ENCODE measurements around the gene KRTAP9-8. TPM values are rescaled to one million over a fixed set of nuclear protein-coding genes. Genes with fewer than 3 reads are reported as not detected.
"Not testable (repeated sequence)": the region's sequence is repeated elsewhere in the genome, so short reads cannot be mapped to it uniquely, and the experiment has no call there.

The KRTAP9-8 gene
- total RNA-seq, 1 donor from 2014 or later = not detected

DNA sequence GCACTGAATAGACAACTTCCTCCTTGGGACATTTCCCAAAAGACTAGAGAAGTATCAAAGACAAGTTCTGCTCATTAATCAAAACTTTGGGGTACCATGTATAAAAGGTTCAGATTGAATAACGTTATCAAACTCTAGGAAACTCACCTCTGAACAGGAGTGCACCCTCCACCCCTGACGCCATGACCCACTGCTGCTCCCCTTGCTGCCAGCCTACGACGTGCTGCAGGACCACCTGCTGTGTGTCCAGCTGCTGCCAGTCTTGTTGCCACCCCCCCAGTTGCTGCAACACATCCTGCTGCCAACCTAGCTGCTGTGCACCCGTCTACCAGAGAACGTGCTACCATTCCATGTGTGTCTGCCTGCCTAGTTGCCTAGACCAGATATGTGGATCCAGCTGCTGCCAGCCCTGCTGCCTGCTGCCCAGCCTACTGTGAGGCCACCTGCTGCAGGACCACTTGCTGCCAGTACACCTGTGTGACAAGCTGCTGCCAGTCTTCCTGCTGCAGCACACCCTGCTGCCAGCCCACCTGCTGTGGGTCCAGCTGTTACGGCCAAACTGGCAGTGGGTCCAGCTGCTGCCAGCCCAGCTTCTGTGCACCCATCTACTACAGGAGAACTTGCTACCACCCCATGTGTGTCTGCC lies 25.2 kb upstream of the KRTAP9-8 start:
- Histone ChIP-seq H3K4me3 (ENCODE audit: low read depth, low read length) (no peak overlapping the region), H3K36me3 (ENCODE audit: control insufficient read depth, insufficient read depth, low read length) (no peaks in the 10 kb centered on the region), H3K27me3 (ENCODE audit: control insufficient read depth, insufficient read depth, low read length) (no peaks in the 10 kb centered on the region)
- TF ChIP-seq, protein P1, sequence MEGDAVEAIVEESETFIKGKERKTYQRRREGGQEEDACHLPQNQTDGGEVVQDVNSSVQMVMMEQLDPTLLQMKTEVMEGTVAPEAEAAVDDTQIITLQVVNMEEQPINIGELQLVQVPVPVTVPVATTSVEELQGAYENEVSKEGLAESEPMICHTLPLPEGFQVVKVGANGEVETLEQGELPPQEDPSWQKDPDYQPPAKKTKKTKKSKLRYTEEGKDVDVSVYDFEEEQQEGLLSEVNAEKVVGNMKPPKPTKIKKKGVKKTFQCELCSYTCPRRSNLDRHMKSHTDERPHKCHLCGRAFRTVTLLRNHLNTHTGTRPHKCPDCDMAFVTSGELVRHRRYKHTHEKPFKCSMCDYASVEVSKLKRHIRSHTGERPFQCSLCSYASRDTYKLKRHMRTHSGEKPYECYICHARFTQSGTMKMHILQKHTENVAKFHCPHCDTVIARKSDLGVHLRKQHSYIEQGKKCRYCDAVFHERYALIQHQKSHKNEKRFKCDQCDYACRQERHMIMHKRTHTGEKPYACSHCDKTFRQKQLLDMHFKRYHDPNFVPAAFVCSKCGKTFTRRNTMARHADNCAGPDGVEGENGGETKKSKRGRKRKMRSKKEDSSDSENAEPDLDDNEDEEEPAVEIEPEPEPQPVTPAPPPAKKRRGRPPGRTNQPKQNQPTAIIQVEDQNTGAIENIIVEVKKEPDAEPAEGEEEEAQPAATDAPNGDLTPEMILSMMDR (IDR thresholded peaks at IDR 0.05; ENCODE audit: insufficient read depth, low read length, poor library complexity, severe bottlenecking) = no peak
- no peak for DNase-seq (ENCODE audit: low read depth)

DNA sequence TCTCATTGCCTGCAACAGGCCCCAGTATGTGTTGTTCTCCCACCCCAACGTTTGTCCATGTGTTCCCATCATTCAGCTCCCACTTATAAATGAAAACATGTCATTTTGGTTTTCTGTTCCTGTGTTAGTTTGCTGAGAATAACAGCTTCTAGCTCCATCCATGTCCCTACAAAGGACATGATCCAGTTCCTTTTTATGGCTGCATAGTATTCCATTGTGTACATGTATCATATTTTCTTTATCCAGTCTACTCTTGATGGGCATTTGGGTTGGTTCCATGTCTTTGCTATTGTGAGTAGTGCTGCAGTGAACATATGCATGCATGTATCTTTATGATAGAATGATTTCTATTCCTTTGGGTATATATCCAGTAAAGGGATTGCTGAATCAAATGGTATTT lies 22.1 kb upstream of the KRTAP9-8 start:
- Histone ChIP-seq H3K36me3 (ENCODE audit: control insufficient read depth, insufficient read depth, low read length) (no peaks in the 10 kb centered on the region), H3K4me3 (ENCODE audit: low read depth, low read length) (no peak overlapping the region), H3K27me3 (ENCODE audit: control insufficient read depth, insufficient read depth, low read length) (no peaks in the 10 kb centered on the region)
- DNase-seq (ENCODE audit: low read depth) = no peak
- TF ChIP-seq, protein P1 (IDR thresholded peaks at IDR 0.05; ENCODE audit: insufficient read depth, low read length, poor library complexity, severe bottlenecking) = no peak

DNA sequence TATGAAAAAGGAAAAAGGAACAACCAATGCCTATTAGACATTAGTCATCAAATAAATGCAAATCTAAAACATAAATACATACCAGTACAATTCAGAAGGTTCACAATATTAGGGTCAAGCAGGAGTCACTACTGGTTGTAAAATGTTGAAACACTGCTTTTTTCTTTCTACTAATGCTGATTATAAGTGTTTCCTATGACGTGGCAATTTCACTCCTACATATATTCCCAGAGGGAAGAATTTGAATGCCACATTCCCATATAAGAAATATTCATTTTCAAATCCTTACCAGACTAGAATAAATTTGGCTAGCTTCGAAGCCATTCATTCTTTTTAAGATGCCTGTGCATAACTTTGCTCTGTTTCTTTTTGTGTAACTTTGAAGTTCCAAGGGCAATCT lies 14.0 kb upstream of the KRTAP9-8 start:
- no peaks in the 10 kb centered on the region for H3K36me3 ChIP-seq (ENCODE audit: control insufficient read depth, insufficient read depth, low read length)
- no peak for DNase-seq (ENCODE audit: low read depth)
- H3K27me3 ChIP-seq (ENCODE audit: control insufficient read depth, insufficient read depth, low read length) = no peaks in the 10 kb centered on the region
- no peak overlapping the region for H3K4me3 ChIP-seq (ENCODE audit: low read depth, low read length)
- TF ChIP-seq, protein P1 (IDR thresholded peaks at IDR 0.05; ENCODE audit: insufficient read depth, low read length, poor library complexity, severe bottlenecking) = no peak

DNA sequence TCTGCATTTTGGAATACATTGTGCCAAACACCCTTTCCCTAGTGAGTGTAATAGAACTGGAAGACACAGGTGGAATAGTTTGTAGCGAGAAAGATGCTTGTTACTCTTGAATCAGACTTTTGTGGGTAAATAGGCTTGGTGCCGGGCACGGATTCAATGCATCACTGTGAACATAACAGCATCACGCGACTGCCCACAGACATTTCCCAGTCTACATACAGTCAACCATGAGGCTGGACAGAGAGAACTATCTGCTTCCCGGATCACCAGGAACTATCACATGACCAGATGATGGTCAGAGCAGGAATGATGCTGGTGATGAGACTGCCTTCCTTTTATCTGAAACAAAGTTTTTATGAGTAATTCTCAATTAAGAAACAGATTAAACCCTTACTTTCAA lies 11.7 kb upstream of the KRTAP9-8 start:
- TF ChIP-seq, protein P1 (IDR thresholded peaks at IDR 0.05; ENCODE audit: insufficient read depth, low read length, poor library complexity, severe bottlenecking) = no peak
- Histone ChIP-seq H3K27me3 (ENCODE audit: control insufficient read depth, insufficient read depth, low read length) (no peaks in the 10 kb centered on the region), H3K36me3 (ENCODE audit: control insufficient read depth, insufficient read depth, low read length) (no peaks in the 10 kb centered on the region), H3K4me3 (ENCODE audit: low read depth, low read length) (no peak overlapping the region)
- no peak for DNase-seq (ENCODE audit: low read depth)

DNA sequence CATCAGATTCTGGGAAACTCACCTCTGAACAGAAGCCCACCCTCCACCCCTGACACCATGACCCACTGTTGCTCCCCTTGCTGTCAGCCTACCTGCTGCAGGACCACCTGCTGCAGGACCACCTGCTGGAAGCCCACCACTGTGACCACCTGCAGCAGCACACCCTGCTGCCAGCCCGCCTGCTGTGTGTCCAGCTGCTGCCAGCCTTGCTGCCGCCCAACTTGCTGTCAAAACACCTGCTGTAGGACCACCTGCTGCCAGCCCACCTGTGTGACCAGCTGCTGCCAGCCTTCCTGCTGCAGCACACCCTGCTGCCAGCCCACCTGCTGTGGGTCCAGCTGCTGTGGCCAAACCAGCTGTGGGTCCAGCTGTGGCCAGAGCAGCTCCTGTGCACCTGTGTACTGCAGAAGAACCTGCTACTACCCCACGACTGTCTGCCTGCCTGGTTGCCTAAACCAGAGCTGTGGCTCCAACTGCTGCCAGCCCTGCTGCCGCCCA lies 11.2 kb upstream of the KRTAP9-8 start, which contains the start of gene KRTAP9-2:
TSS of gene KRTAP9-2 (plus strand) at position 51 of the 498 bp plus-strand sequence. CDS start at position 58, 7 bp downstream.
- H3K36me3 ChIP-seq (ENCODE audit: control insufficient read depth, insufficient read depth, low read length); H3K27me3 ChIP-seq (ENCODE audit: control insufficient read depth, insufficient read depth, low read length); DNase-seq (ENCODE audit: low read depth); H3K4me3 ChIP-seq (ENCODE audit: low read depth, low read length): not testable (repeated sequence)

DNA sequence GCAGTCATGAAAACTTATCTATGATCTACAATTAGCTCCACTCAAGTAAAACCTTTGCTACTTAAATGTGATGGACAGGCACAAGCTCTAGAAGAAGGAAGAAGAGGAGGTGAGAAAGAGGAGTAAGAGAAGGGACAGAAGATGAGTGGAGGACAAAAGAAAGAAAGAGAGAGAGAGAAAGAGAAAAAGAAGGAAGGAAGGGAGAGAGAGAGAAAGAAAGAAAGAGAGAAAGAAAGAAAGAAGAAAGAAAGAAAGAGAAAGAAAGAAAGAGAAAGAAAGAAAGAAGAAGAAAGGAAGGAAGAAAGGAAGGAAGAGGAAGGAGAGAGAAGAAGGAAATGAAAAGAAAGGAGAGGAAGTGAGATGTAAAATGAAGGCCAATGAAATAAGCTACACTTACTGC lies 7.7 kb upstream of the KRTAP9-8 start:
- TF ChIP-seq, protein P1 (IDR thresholded peaks at IDR 0.05; ENCODE audit: insufficient read depth, low read length, poor library complexity, severe bottlenecking) = no peak
- no peaks in the 10 kb centered on the region for H3K36me3 ChIP-seq (ENCODE audit: control insufficient read depth, insufficient read depth, low read length)
- no peaks in the 10 kb centered on the region for H3K27me3 ChIP-seq (ENCODE audit: control insufficient read depth, insufficient read depth, low read length)
- H3K4me3 ChIP-seq (ENCODE audit: low read depth, low read length) = no peak overlapping the region
- DNase-seq (ENCODE audit: low read depth) = no peak
